ENCODE measurements around the gene NPC1.

The NPC1 gene

DNA sequence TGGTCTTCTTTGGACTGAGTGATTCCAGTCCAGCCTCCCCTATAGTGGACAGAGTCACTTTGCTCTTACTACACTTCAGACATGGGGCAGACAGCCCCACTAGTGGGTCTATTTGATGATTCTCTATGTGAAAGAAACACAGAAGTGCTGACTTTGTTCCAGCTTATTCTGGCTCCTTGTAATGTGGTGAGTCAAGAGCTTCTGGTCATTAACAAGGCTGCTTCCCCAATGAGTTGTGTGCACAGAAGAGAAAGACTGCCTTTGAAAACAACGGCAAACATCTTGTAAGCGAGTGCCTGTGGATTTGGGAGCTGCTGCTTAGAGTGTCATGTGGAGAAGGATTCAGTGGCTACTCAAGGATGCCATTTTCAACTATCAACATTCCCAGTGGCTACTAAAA, 43.8 kb downstream of the NPC1 start:
- no peaks in the 10 kb centered on the region for H3K9me3 ChIP-seq (ENCODE audit: severe bottlenecking)
- H3K27me3 ChIP-seq (ENCODE audit: insufficient read depth, low read depth, severe bottlenecking) = no peaks in the 10 kb centered on the region
- no peak overlapping the region for H3K27ac ChIP-seq
- H3K36me3 ChIP-seq = peaks cover 43% of the 10 kb centered on the region
- no peak overlapping the region for H3K4me3 ChIP-seq (ENCODE audit: low read depth, low read length)
- DNase-seq = no peak
- TF ChIP-seq, protein P1, sequence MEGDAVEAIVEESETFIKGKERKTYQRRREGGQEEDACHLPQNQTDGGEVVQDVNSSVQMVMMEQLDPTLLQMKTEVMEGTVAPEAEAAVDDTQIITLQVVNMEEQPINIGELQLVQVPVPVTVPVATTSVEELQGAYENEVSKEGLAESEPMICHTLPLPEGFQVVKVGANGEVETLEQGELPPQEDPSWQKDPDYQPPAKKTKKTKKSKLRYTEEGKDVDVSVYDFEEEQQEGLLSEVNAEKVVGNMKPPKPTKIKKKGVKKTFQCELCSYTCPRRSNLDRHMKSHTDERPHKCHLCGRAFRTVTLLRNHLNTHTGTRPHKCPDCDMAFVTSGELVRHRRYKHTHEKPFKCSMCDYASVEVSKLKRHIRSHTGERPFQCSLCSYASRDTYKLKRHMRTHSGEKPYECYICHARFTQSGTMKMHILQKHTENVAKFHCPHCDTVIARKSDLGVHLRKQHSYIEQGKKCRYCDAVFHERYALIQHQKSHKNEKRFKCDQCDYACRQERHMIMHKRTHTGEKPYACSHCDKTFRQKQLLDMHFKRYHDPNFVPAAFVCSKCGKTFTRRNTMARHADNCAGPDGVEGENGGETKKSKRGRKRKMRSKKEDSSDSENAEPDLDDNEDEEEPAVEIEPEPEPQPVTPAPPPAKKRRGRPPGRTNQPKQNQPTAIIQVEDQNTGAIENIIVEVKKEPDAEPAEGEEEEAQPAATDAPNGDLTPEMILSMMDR (IDR thresholded peaks at IDR 0.05; ENCODE audit: low read depth, low read length) = no peak

- TF ChIP-seq, protein P1 (IDR thresholded peaks at IDR 0.05; ENCODE audit: low read depth, low read length) = no peak
- peaks cover 48% of the 10 kb centered on the region for H3K36me3 ChIP-seq
- H3K4me3 ChIP-seq (ENCODE audit: low read depth, low read length) = no peak overlapping the region
- DNase-seq = no peak
- H3K27me3 ChIP-seq (ENCODE audit: insufficient read depth, low read depth, severe bottlenecking) = no peaks in the 10 kb centered on the region
- no peak overlapping the region for H3K27ac ChIP-seq
- no peaks in the 10 kb centered on the region for H3K9me3 ChIP-seq (ENCODE audit: severe bottlenecking)
Measured at GRCh38 chr18:23541349-23542093, 44.8 kb downstream of the NPC1 start.

DNA sequence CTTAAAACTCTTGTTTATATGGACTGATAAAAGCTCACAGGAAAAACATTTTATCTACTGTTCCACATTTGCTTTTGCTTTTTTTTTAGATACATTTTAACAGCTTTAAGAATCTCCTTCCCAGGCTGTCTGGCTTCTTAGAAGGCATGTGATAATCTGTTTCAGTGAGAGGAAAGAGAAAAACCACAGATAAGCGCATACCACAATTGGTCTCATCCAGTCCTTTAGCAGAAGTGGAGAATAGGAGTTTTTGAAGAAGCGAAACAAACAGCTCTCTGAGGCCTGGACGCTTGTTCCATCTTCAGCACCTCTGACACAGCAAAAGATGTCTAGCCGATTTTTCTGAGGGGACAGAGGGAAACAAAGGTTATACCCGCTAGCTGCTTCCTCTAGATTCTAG, 45.4 kb downstream of the NPC1 start:
- H3K27me3 ChIP-seq (ENCODE audit: insufficient read depth, low read depth, severe bottlenecking) = no peaks in the 10 kb centered on the region
- TF ChIP-seq, protein P1 (IDR thresholded peaks at IDR 0.05; ENCODE audit: low read depth, low read length) = no peak
- H3K4me3 ChIP-seq (ENCODE audit: low read depth, low read length) = no peak overlapping the region
- peaks cover 52% of the 10 kb centered on the region for H3K36me3 ChIP-seq
- DNase-seq = no peak
- no peak overlapping the region for H3K27ac ChIP-seq
- H3K9me3 ChIP-seq (ENCODE audit: severe bottlenecking) = no peaks in the 10 kb centered on the region

DNA sequence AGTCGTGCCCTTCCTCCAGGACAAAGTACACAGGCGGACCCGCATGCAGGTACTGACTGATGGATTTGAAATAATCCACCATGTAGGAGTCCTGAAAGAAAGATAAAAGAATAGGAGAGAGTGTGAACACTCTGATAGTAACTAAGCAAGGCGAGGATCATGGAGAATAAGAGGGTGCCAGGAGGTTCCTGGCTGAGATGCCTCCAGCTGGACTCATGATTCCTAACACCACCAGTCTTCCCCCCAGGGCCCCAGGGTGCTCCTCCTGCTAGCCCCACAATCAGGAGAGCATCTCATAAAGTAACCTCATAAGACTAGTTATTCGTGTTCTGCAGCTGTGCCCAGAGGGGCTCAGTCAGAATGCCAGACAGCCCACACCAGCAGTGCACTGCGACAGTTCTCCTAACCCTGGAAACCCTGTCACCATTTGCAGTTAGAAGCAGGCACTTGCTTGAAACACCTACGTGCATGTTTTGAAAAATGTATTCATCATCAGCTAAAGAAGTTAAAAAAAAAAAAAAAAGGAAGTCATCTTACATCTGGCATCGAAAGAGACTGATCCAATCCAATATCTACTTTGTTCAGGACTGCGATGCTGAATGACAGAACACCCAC, 46.3 kb downstream of the NPC1 start:
- Histone ChIP-seq H3K9me3 (ENCODE audit: severe bottlenecking) (no peaks in the 10 kb centered on the region), H3K36me3 (peaks cover 61% of the 10 kb centered on the region), H3K27ac (no peak overlapping the region), H3K27me3 (ENCODE audit: insufficient read depth, low read depth, severe bottlenecking) (no peaks in the 10 kb centered on the region), H3K4me3 (ENCODE audit: low read depth, low read length) (no peak overlapping the region)
- no peak for DNase-seq
- TF ChIP-seq, protein P1 (IDR thresholded peaks at IDR 0.05; ENCODE audit: low read depth, low read length) = no peak

DNA sequence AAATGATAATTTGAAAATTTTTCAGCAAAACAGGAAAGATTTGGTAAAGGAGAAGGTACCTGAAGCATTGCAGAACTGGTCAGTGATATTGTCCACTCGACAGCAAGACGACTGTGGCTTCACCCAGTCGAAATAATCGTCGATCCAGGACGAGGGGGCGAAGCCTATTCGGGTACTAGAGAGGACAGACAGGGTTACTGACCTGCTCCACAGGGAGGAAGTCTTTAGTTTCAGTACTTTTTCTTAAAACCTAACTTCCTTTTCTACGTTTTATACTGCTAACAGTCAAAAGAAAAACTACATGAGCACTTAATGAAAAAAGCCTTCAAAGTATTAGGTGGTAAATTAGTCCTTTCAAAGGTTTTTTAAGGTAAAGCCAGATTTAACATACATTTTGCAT, 47.0 kb downstream of the NPC1 start:
- no peaks in the 10 kb centered on the region for H3K9me3 ChIP-seq (ENCODE audit: severe bottlenecking)
- no peak overlapping the region for H3K27ac ChIP-seq
- DNase-seq = no peak
- H3K36me3 ChIP-seq = peaks cover 63% of the 10 kb centered on the region
- H3K4me3 ChIP-seq (ENCODE audit: low read depth, low read length) = no peak overlapping the region
- H3K27me3 ChIP-seq (ENCODE audit: insufficient read depth, low read depth, severe bottlenecking) = no peaks in the 10 kb centered on the region
- TF ChIP-seq, protein P1 (IDR thresholded peaks at IDR 0.05; ENCODE audit: low read depth, low read length) = no peak
